Activated CD4-positive, alpha-beta T cell treated with anti-CD3 and anti-CD28 coated beads for 1 hour (primary cell): ENCODE measurements around the gene C3orf62.

Experiments
- DNase-seq: peaks from one replicate; pipeline ENCODE4 v3.0.0-alpha.2; 2020

C3orf62 gene

GRCh38 chr3:49276475-49277382 lies at the start of gene C3orf62:
TSS of gene C3orf62 (minus strand) at chr3:49277232. CDS start at chr3:49276872, 360 bp downstream.
- peak; percentile 52 for DNase-seq

- no peak for DNase-seq
Observed at GRCh38 chr3:49324768-49325167, 47.7 kb upstream of the C3orf62 start.

GRCh38 chr3:49316696-49317457 lies 39.8 kb upstream of the C3orf62 start:
- no peak for DNase-seq

GRCh38 chr3:49313896-49314688 lies 37.1 kb upstream of the C3orf62 start:
- DNase-seq: no peak

- no peak for DNase-seq
Observed at GRCh38 chr3:49311283-49311682, 34.3 kb upstream of the C3orf62 start.

- DNase-seq: no peak
Observed at GRCh38 chr3:49310677-49311076, 33.6 kb upstream of the C3orf62 start.

- no peak for DNase-seq
Observed at GRCh38 chr3:49305608-49306007, 28.6 kb upstream of the C3orf62 start.

GRCh38 chr3:49302613-49303012 lies 25.6 kb upstream of the C3orf62 start:
- DNase-seq: no peak

- DNase-seq: no peak
Observed at GRCh38 chr3:49300595-49300994, 23.6 kb upstream of the C3orf62 start.

GRCh38 chr3:49298511-49298910 lies 21.5 kb upstream of the C3orf62 start:
- no peak for DNase-seq

GRCh38 chr3:49296781-49297411 lies 19.9 kb upstream of the C3orf62 start:
- DNase-seq: no peak

- peak; percentile 10 for DNase-seq
Observed at GRCh38 chr3:49295489-49296058, 18.5 kb upstream of the C3orf62 start.

- DNase-seq: no peak
Observed at GRCh38 chr3:49294343-49294742, 17.3 kb upstream of the C3orf62 start.

- DNase-seq: no peak
Observed at GRCh38 chr3:49283997-49284396, 7.0 kb upstream of the C3orf62 start.

- DNase-seq: no peak
Observed at GRCh38 chr3:49279376-49279775, 2.3 kb upstream of the C3orf62 start.

- no peak for DNase-seq
Observed at GRCh38 chr3:49278548-49278947, 1.5 kb upstream of the C3orf62 start.

GRCh38 chr3:49277383-49277775 lies 347 bp upstream of the C3orf62 start:
- DNase-seq: no peak

GRCh38 chr3:49273825-49274532 lies 3.1 kb downstream of the C3orf62 start:
- DNase-seq: no peak

GRCh38 chr3:49271047-49271446 lies 6.0 kb downstream of the C3orf62 start:
- no peak for DNase-seq

- DNase-seq: no peak
Observed at GRCh38 chr3:49270156-49270500, 6.9 kb downstream of the C3orf62 start.

- no peak for DNase-seq
Observed at GRCh38 chr3:49269443-49270155, 7.4 kb downstream of the C3orf62 start.
